ENCODE measurements around the gene GPR137C. TPM values are rescaled to one million over a fixed set of nuclear protein-coding genes. Genes with fewer than 3 reads are reported as not detected.

Gene GPR137C
- total and polyA plus RNA-seq, 2 of the 8 experiments (the other 6 are each of a cell fraction or from before 2014, with no cell fraction given): 2.7 to 4.3 TPM

- TF ChIP-seq CBX5 (IDR thresholded peaks at IDR 0.05; ENCODE audit: low read depth, low read length) (no peak), TEAD4 (IDR thresholded peaks at IDR 0.05; ENCODE audit: low read depth, low read length) (no peak)
Measured at GRCh38 chr14:52602131-52602530, 49.5 kb downstream of the GPR137C start (continued).
